Upper lobe of right lung (tissue), 1 donor: ENCODE results near the gene DERA. TPM values are rescaled to one million over a fixed set of nuclear protein-coding genes. Genes with fewer than 3 reads are reported as not detected.
"Not testable (repeated sequence)": the region's sequence is repeated elsewhere in the genome, so short reads cannot be mapped to it uniquely, and the experiment has no call there.

Source experiments
- ATAC-seq: fragments of 200-7000 bp; cut with Tn5 transposase; one replicate; pipeline ENCODE4 v1.9.1; 2020; ENCODE audit warnings: mild to moderate bottlenecking, moderate library complexity
- DNase-seq: peaks from one replicate; pipeline ENCODE4 v3.0.0-alpha.2; 2020
- H3K27ac ChIP-seq: fragments of 200-600 bp; one replicate; pipeline ENCODE4 v1.8.0; 2022
- H3K27me3 ChIP-seq: fragments of 200-600 bp; one replicate; pipeline ENCODE4 v1.8.0; 2022; ENCODE audit warnings: mild to moderate bottlenecking
- H3K36me3 ChIP-seq: fragments of 200-600 bp; one replicate; pipeline ENCODE4 v1.8.0; 2022
- H3K4me1 ChIP-seq: fragments of 200-600 bp; one replicate; pipeline ENCODE4 v1.8.0; 2022
- H3K4me3 ChIP-seq: fragments of 200-600 bp; one replicate; pipeline ENCODE4 v1.8.0; 2022; ENCODE audit warnings: mild to moderate bottlenecking
- H3K9me3 ChIP-seq: fragments of 200-600 bp; one replicate; pipeline ENCODE4 v1.8.0; 2022
- CTCF ChIP-seq: fragments of 200-600 bp; IDR thresholded peaks from one replicate; pipeline ENCODE4 v1.8.0; 2022; ENCODE audit warnings: antibody characterized with exemption
- intact Hi-C: fragments of 100-400 bp; cut with DNase I; formaldehyde crosslinking; loops from one replicate; pipeline ENCODE4 v1.11.0; 2022
- total RNA-seq: library from RNA; stranded (reverse); fragmentation: NEBNext Ultra II Directional; extraction: Animal tissue kit (Norgen Biotek cat#: 25700); gene quantifications from one replicate; pipeline ENCODE4 v1.2.1, GENCODE V29; 2021
- donor health status: DM: no; HTN: yes; CAD: no; lungs with severe emphysema.

Gene DERA
- total RNA-seq, 1 donor from 2014 or later, result 36.6 TPM

- intact Hi-C loops, result no loop called here
These were observed 92.3 kb downstream of the DERA start for GRCh38 chr12:16003460-16003859.

GRCh38 chr12:16006752-16007151, 95.6 kb downstream of the DERA start:
- DNase-seq (no peak), ATAC-seq (no peak)
- H3K9me3 ChIP-seq, result no peaks in the 10 kb centered on the region
- intact Hi-C loops, result no loop called here
- H3K36me3 ChIP-seq, result no peaks in the 10 kb centered on the region
- no peaks in the 10 kb centered on the region for H3K27me3 ChIP-seq
- H3K4me3 ChIP-seq, result no peak overlapping the region
- no peak for TF ChIP-seq CTCF
- H3K27ac ChIP-seq, result no peak overlapping the region
- peaks cover 4% of the 10 kb centered on the region for H3K4me1 ChIP-seq

More at GRCh38 chr12:16003460-16003859, 92.3 kb downstream of the DERA start:
- no peaks in the 10 kb centered on the region for H3K9me3 ChIP-seq
- ATAC-seq (no peak), DNase-seq (no peak)
- H3K27ac ChIP-seq, result no peak overlapping the region
- no peaks in the 10 kb centered on the region for H3K36me3 ChIP-seq
- H3K4me3 ChIP-seq, result no peak overlapping the region
- no peaks in the 10 kb centered on the region for H3K27me3 ChIP-seq
- H3K4me1 ChIP-seq, result no peaks in the 10 kb centered on the region
- TF ChIP-seq CTCF, result no peak

GRCh38 chr12:16008421-16008824, 97.3 kb downstream of the DERA start:
- DNase-seq, result no peak
- Histone ChIP-seq H3K9me3 (no peaks in the 10 kb centered on the region), H3K4me3 (no peak overlapping the region), H3K27me3 (no peaks in the 10 kb centered on the region), H3K4me1 (peaks cover 6% of the 10 kb centered on the region), H3K36me3 (no peaks in the 10 kb centered on the region), H3K27ac (no peak overlapping the region)
- intact Hi-C loops, result no loop called here
- no peak for TF ChIP-seq CTCF
- ATAC-seq, result no peak

GRCh38 chr12:16012117-16012516, 101.0 kb downstream of the DERA start:
- H3K27ac ChIP-seq, result peak overlapping the region; percentile 11
- DNase-seq, result no peak
- no peak for TF ChIP-seq CTCF

GRCh38 chr12:16013722-16014121, 102.6 kb downstream of the DERA start:
- ATAC-seq, DNase-seq, H3K36me3 ChIP-seq, H3K27me3 ChIP-seq, H3K4me3 ChIP-seq, intact Hi-C loops, H3K9me3 ChIP-seq, H3K4me1 ChIP-seq, H3K27ac ChIP-seq: not testable (repeated sequence)

More at GRCh38 chr12:16012117-16012516, 101.0 kb downstream of the DERA start:
- Histone ChIP-seq H3K9me3 (peaks cover 5% of the 10 kb centered on the region), H3K27me3 (no peaks in the 10 kb centered on the region), H3K4me3 (no peak overlapping the region), H3K36me3 (no peaks in the 10 kb centered on the region), H3K4me1 (peaks cover 6% of the 10 kb centered on the region)
- ATAC-seq, result peak; percentile 84
- intact Hi-C loops, result no loop called here

GRCh38 chr12:16014394-16014793, 103.3 kb downstream of the DERA start:
- ATAC-seq, intact Hi-C loops, H3K27ac ChIP-seq, H3K9me3 ChIP-seq, DNase-seq, H3K4me1 ChIP-seq, H3K27me3 ChIP-seq, H3K4me3 ChIP-seq, H3K36me3 ChIP-seq: not testable (repeated sequence)

- H3K9me3 ChIP-seq, result peaks cover 5% of the 10 kb centered on the region
- intact Hi-C loops, result no loop called here
- H3K27ac ChIP-seq, result no peak overlapping the region
- no peaks in the 10 kb centered on the region for H3K36me3 ChIP-seq
- TF ChIP-seq CTCF, result no peak
- H3K4me3 ChIP-seq, result no peak overlapping the region
- no peaks in the 10 kb centered on the region for H3K27me3 ChIP-seq
- ATAC-seq (peak; percentile 36), DNase-seq (no peak)
- peaks cover 2% of the 10 kb centered on the region for H3K4me1 ChIP-seq
These were observed 105.6 kb downstream of the DERA start for GRCh38 chr12:16016748-16017147.
